ENCODE data around the gene AP5S1.

The AP5S1 gene

GRCh38 chr20:3794701-3795420, 25.5 kb upstream of the AP5S1 start:
- DNase-seq (ENCODE audit: low read depth), result no peak
- TF ChIP-seq, protein P1, sequence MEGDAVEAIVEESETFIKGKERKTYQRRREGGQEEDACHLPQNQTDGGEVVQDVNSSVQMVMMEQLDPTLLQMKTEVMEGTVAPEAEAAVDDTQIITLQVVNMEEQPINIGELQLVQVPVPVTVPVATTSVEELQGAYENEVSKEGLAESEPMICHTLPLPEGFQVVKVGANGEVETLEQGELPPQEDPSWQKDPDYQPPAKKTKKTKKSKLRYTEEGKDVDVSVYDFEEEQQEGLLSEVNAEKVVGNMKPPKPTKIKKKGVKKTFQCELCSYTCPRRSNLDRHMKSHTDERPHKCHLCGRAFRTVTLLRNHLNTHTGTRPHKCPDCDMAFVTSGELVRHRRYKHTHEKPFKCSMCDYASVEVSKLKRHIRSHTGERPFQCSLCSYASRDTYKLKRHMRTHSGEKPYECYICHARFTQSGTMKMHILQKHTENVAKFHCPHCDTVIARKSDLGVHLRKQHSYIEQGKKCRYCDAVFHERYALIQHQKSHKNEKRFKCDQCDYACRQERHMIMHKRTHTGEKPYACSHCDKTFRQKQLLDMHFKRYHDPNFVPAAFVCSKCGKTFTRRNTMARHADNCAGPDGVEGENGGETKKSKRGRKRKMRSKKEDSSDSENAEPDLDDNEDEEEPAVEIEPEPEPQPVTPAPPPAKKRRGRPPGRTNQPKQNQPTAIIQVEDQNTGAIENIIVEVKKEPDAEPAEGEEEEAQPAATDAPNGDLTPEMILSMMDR (IDR thresholded peaks at IDR 0.05; ENCODE audit: control insufficient read depth, insufficient read depth, low read depth, low read length, missing control alignments), result no peak
- H3K4me3 ChIP-seq (ENCODE audit: control insufficient read depth, low read depth, low read length), result peak overlapping the region; percentile 79

- TF ChIP-seq, protein P1 (IDR thresholded peaks at IDR 0.05; ENCODE audit: control insufficient read depth, insufficient read depth, low read depth, low read length, missing control alignments), result peak; percentile 45
- DNase-seq (ENCODE audit: low read depth), result peak; percentile 59
- peak within 1 kb of the TSS; percentile 79 for H3K4me3 ChIP-seq (ENCODE audit: control insufficient read depth, low read depth, low read length)
These were observed 24.6 kb upstream of the AP5S1 start, which contains the start of gene CDC25B for GRCh38 chr20:3795511-3796468. CDC25B (plus strand) TSS chr20:3796310; CDS start chr20:3796532, 222 bp downstream.

GRCh38 chr20:3796477-3797225, 23.7 kb upstream of the AP5S1 start:
- TF ChIP-seq, protein P1 (IDR thresholded peaks at IDR 0.05; ENCODE audit: control insufficient read depth, insufficient read depth, low read depth, low read length, missing control alignments), result no peak
- H3K4me3 ChIP-seq (ENCODE audit: control insufficient read depth, low read depth, low read length), result peak overlapping the region; percentile 79
- no peak for DNase-seq (ENCODE audit: low read depth)

- H3K4me3 ChIP-seq (ENCODE audit: control insufficient read depth, low read depth, low read length), result peak overlapping the region; percentile 79
- DNase-seq (ENCODE audit: low read depth), result no peak
- TF ChIP-seq, protein P1 (IDR thresholded peaks at IDR 0.05; ENCODE audit: control insufficient read depth, insufficient read depth, low read depth, low read length, missing control alignments), result no peak
These were observed 23.2 kb upstream of the AP5S1 start for GRCh38 chr20:3797226-3797545.

GRCh38 chr20:3797592-3798372, 22.6 kb upstream of the AP5S1 start:
- DNase-seq (ENCODE audit: low read depth), result no peak
- TF ChIP-seq, protein P1 (IDR thresholded peaks at IDR 0.05; ENCODE audit: control insufficient read depth, insufficient read depth, low read depth, low read length, missing control alignments), result no peak
- H3K4me3 ChIP-seq (ENCODE audit: control insufficient read depth, low read depth, low read length), result peak overlapping the region; percentile 79

All from AG09309 (cell line).